Colonic mucosa (tissue), 4 donors: Measurements from ENCODE around the gene NFIA. TPM values are rescaled to one million over a fixed set of nuclear protein-coding genes. Genes with fewer than 3 reads are reported as not detected.

Experiments used
- DNase-seq: peaks from one replicate; pipeline ENCODE4 v3.0.0-alpha.2; 2020
- H3K27ac ChIP-seq: fragments of 200-600 bp; one replicate; pipeline ENCODE4 v1.8.0; 2021
- H3K27me3 ChIP-seq: fragments of 200-600 bp; one replicate; pipeline ENCODE4 v1.8.0; 2021
- H3K36me3 ChIP-seq: fragments of 200-600 bp; one replicate; pipeline ENCODE4 v1.8.0; 2021
- H3K4me1 ChIP-seq: fragments of 200-600 bp; one replicate; pipeline ENCODE4 v1.8.0; 2021; ENCODE audit warnings: mild to moderate bottlenecking
- H3K4me3 ChIP-seq: fragments of 200-600 bp; one replicate; pipeline ENCODE4 v1.8.0; 2021
- H3K9ac ChIP-seq, 2 donors: one replicate each; pipeline ENCODE4 v1.7.0; 2013; ENCODE audit warnings: control low read depth in 2 of 2, low read depth in 2 of 2, low read length in 2 of 2
- H3K9me3 ChIP-seq: fragments of 200-600 bp; one replicate; pipeline ENCODE4 v1.8.0; 2021
- CTCF ChIP-seq: fragments of 200-600 bp; IDR thresholded peaks from one replicate; pipeline ENCODE4 v1.8.0; 2022; ENCODE audit warnings: antibody characterized with exemption, mild to moderate bottlenecking
- intact Hi-C: fragments of 100-400 bp; cut with DNase I; formaldehyde crosslinking; loops from one replicate; pipeline ENCODE4 v1.14.1; 2022
- total RNA-seq, 2 donors: library from RNA; stranded (reverse); fragmentation: NEBNext Ultra II Directional in 1 of 2; extraction: Animal tissue kit (Norgen Biotek cat#: 25700) in 1 of 2; gene quantifications; one replicate each; pipeline ENCODE4 v1.2.1, GENCODE V29; 2021
- donor health status: healthy.
- donor health status: DM: no; HTN: no; CAD: no.
- donor health status: DM: no; HTN: no; CAD: no.

NFIA gene
- total RNA-seq, 2 donors from 2014 or later = 36.0 to 44.2 TPM

GRCh38 chr1:61088163-61088974 lies 6.0 kb downstream of the NFIA start:
- Histone ChIP-seq H3K9me3 (no peaks in the 10 kb centered on the region), H3K4me1 (no peaks in the 10 kb centered on the region), H3K4me3 (no peak overlapping the region), H3K9ac (no peak overlapping the region), H3K36me3 (no peaks in the 10 kb centered on the region), H3K27ac (no peak overlapping the region), H3K27me3 (no peaks in the 10 kb centered on the region)
- no peak for TF ChIP-seq CTCF
- DNase-seq = no peak
- intact Hi-C loops = no loop called here

GRCh38 chr1:61089338-61089737 lies 7.0 kb downstream of the NFIA start:
- Histone ChIP-seq H3K27me3 (no peaks in the 10 kb centered on the region), H3K9ac (no peak overlapping the region), H3K36me3 (no peaks in the 10 kb centered on the region), H3K4me1 (no peaks in the 10 kb centered on the region), H3K4me3 (no peak overlapping the region), H3K27ac (no peak overlapping the region), H3K9me3 (no peaks in the 10 kb centered on the region)
- intact Hi-C loops = no loop called here
- TF ChIP-seq CTCF = no peak
- DNase-seq = no peak

GRCh38 chr1:61089741-61090140 lies 7.4 kb downstream of the NFIA start:
- intact Hi-C loops = no loop called here
- no peak overlapping the region for H3K27ac ChIP-seq

GRCh38 chr1:61090546-61091202 lies 8.3 kb downstream of the NFIA start:
- Histone ChIP-seq H3K27ac (no peak overlapping the region), H3K4me1 (no peaks in the 10 kb centered on the region), H3K4me3 (no peak overlapping the region), H3K9me3 (no peaks in the 10 kb centered on the region), H3K36me3 (no peaks in the 10 kb centered on the region), H3K9ac (no peak overlapping the region), H3K27me3 (no peaks in the 10 kb centered on the region)
- intact Hi-C loops = no loop called here
- no peak for TF ChIP-seq CTCF
- DNase-seq = no peak

More at GRCh38 chr1:61089741-61090140, 7.4 kb downstream of the NFIA start:
- no peak for TF ChIP-seq CTCF
- H3K27me3 ChIP-seq = no peaks in the 10 kb centered on the region
- no peak for DNase-seq
- no peaks in the 10 kb centered on the region for H3K9me3 ChIP-seq
- no peaks in the 10 kb centered on the region for H3K36me3 ChIP-seq
- H3K4me3 ChIP-seq = no peak overlapping the region
- no peak overlapping the region for H3K9ac ChIP-seq
- no peaks in the 10 kb centered on the region for H3K4me1 ChIP-seq

GRCh38 chr1:61091455-61091854 lies 9.1 kb downstream of the NFIA start:
- DNase-seq = no peak
- TF ChIP-seq CTCF = no peak
- Histone ChIP-seq H3K9ac (no peak overlapping the region), H3K4me3 (no peak overlapping the region), H3K27ac (no peak overlapping the region), H3K36me3 (no peaks in the 10 kb centered on the region), H3K4me1 (no peaks in the 10 kb centered on the region), H3K9me3 (no peaks in the 10 kb centered on the region), H3K27me3 (no peaks in the 10 kb centered on the region)
- intact Hi-C loops = no loop called here
